Bone marrow (tissue), 2 donors: ENCODE measurements around the gene CD27.
"Not testable (repeated sequence)": the region's sequence is repeated elsewhere in the genome, so short reads cannot be mapped to it uniquely, and the experiment has no call there.

ENCODE experiments used
- DNase-seq, 2 donors: peaks; one replicate each; lab custom pipeline; 2025; lab: John Stamatoyannopoulos, UW

CD27 gene

DNA sequence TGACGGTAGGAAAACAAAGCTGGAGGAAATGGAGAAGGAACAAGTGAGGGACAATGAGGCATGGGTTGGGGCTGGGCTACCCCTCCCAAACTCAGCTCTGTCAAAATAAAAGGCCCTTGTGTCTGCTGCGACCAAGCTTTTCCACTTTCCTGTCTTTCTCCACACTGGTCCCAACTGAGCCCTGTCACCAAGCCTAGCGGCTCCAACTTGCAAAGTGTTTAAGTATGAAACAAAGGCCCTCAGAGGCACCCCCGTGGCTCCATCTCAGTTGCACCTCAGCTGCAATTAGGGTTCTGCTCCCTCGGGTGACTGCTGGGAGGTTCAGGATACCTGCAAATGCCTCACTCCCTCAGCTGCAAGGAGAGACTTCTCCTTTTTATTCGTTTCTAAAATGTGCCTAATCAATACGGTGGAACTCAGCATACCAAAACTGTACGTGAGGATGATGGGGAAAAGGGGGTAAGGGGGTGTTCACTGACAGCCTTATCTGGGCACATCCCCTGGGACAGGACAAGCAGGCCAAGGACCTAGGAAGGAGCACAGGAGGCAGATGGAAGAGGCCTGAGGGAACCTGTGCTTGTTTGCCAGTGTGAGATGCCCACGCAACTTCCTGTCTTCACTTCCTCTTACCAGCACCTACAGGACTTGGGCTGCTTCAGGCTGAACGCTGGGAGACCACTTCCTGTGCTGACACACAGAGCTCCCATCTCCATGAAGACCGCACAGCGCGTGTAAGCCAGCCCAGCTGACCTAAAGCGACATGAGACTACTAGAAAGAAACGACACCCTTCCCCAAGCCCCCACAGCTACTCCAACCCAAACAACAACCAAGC lies 16.9 kb downstream of the CD27 start:
- DNase-seq, result peak; percentile 24 to 92

DNA sequence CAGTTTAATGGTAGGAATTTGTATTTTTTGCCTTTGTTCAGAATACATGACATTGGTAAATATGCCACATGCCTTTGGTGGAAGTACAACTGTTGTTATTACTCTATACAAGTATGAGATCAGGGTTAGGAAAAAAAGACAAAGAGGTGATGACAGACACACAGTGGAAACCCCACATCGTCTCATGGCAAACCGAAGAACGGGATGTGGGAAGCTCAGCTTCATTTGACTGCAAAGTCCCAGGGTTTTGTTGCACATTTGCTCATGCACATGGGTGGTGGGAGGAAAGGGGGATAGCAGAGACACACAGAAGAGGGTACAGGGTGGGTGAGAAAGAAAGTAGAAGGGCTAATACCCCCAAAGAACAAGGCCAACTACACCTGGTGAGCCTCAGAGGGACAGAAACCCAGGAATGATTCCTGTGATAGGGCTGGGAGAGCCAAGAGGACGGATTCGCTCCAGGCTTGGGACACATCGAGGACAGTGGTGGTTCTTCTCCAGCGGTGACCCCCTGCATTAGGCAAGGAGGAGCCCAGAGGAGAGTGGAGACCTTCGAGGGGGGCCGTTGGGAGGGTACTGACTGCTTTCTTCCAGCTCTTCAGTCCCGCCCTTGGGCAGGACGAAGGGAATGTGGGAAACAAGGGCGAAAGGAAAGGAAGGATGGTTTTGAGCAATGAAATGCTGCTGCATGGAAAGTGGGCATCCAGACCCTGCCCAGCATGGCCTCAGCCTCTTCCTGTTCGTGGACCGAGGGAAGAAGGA lies 17.7 kb downstream of the CD27 start:
- DNase-seq, result no peak

DNA sequence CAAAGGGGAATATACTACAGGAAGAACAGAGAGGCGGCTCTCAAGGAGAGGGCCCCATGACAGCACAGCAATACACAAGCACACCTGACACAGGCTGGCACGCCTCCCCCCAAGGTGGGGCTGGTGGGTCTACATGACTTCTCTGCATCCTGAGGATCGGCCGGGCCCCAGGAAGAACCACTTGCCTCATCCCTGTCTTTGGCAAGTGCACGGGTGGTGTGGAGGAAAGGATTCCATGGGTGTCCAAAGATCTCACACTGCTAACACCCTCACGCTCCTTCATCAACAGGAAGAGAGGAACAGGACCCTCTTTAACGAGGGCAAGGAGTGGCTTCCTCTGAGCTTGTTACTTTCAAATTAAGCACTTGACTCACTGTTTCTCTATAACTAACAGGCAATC lies 18.5 kb downstream of the CD27 start:
- no peak for DNase-seq

DNA sequence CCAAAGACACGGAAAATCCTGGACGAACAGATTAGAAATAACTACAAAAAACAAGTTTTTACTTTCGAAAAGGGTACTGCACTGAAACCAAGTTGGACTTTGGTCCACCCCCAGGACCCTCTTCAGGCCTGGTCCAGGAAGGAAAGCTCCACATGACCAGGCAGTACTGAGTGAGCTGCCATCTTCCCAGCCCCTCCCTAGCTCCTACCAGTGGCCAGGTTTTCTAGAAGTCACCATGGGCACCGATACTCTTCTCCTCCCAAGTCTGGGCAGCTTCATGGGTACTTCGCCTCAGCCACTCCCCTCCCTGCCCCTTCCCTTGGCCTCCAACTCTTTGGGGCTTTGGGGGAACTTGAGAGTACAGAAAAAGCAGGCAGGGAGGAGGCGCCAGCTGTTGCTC lies 19.1 kb downstream of the CD27 start:
- no peak for DNase-seq

DNA sequence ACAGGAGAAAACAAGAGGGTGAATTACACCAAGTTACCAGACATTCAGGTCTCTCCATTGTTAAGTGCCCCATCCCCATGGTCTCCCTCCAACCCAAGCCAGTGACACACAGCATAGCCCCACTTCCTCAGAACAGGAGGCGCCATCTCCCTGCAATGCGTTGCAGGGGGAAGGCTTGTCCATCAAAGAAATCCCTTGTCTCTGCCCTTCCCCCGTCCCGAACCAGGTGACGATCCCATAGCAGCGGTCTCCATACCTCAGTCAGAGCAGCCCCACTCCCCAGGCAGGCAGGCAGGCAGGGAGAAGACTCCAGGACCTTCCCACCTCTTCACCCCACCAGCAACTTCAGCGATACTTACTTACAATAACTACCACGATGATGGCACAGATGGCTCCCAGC lies 19.8 kb downstream of the CD27 start:
- DNase-seq, result no peak

DNA sequence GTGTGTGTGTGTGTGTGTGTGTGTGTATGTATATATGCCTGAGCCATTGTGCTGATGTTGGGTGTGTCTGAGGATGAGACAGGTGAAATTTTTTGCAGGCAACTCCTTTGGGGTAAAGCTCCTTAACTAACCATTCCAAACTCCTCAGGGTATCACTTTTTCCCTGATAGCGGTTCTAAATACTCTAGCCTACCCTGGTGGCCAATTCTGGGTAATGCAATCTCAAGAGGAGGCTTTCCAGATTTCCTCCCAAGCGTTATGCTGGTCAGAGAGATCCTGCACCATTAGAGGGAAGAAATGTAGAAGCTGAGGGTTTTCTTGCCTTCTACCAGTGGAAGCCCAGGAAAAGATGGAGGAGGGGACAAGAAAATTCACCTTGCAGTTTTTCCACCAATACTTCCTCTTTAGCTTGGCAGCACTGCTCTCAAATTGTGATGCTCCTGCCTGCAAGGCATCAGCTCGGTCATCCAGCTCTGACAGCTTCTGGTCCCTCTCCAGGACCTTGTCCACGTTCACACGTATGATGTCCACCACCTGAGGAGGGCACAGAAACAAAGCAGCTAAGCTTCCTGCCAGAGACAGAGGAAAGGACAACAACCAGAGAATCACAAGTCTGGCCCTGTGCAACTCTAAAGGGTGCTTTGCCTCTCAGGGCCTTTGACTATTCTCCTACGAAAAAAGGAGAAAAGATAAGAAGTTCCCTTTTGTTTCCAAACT lies 20.9 kb downstream of the CD27 start:
- DNase-seq, result peak in 1 of 2 donors; percentile 57

DNA sequence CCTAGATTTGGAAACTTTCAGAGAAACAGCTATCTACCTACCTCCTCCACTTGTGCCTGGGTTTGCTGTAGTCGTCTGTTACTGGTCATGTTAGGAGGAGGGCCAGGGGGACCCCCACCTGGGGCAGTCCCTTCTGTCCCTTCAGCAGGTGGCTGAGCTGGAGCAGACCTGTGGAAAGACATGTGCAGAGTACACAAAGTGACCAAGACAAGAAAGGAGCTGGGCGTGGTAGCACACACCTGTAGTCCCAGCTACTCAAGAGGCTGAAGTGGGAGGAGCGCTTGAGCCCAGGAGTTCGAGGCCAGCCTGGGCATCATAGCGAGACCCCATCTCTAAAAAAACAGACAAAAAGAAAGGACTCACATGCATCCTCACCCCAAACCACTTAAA lies 21.4 kb downstream of the CD27 start:
- no peak for DNase-seq

DNA sequence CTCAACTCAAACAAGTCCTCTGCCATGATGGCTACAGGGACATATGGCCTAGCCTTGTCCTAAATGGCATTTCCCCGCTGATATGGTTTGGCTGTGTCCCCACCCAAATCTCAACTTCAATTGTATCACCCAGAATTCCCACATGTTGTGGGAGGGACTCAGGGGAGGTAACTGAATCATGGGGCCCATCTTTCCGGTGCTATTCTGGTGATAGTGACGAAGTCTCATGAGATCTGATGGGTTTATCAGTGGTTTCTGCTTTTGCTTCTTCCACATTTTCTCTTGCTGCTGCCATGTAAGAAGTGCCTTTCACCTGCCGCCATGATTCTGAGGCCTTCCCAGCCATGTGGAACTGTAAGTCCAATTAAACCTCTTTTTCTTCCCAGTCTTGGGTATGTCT lies 22.0 kb downstream of the CD27 start:
- not testable (repeated sequence) for DNase-seq

DNA sequence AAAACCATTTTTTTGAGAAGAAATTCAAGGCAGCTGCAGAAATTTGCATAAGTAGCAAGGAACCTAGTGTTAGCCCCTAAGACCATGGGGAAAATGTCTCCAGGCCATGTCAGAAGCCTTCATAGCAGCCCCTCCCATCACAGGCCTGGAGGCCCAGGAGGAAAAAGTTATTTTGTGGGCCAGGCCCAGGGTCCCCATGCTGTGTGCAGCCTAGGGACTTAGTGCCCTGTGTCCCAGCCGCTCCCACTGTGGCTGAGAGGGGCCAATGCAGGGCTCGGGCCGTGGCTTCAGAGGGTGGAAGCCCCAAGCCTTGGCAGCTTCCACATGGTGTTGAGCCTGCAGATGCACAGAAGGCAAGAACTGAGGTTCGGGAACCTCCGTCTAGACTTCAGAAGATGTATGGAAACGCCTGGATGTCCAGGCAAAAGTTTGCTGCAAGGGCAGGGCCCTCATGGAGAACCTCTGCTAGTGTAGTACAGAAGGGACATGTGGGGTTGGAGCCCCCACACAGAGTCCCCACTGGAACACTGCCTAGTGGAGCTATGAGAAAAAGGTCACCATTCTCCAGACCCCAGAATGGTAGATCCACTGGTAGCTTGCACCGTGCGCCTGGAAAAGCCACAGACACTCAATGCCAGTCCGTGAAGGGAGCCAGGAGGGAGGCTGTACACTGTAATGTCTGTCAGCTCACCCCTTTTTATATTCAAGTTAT lies 23.0 kb downstream of the CD27 start:
- not testable (repeated sequence) for DNase-seq

DNA sequence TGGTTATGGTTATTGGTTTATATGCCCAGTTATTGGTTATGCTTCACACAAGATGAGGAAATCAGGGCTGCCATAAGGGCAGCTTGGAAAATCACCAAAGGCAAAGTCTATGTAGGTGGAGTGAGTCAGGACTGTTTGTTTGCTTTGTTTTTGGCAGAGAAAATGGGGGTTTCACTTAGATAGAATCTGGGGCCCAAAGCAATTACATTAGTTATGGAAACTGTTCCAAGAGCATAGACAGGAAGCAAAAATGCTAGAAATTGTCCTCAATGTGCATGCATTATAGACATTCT lies 23.5 kb downstream of the CD27 start:
- DNase-seq, result no peak

DNA sequence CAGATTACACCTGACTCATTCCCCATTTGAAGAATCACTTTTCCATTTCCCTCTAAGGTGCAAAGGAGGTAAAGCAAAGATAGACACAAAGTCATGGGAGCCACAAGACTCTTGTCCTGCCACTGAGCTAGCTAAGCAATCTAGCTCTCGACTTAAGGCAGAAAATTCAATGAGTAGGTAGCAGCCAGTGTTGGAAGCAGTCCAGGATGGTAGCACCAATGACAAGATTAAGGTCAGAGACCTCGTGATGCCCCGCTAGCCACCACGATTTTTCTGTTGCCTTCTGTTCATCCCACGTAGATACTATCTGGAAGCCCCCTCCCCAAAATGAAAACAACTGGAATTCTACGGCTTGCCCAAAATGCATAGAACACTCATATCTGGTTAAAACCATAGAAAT lies 24.3 kb downstream of the CD27 start:
- no peak for DNase-seq

DNA sequence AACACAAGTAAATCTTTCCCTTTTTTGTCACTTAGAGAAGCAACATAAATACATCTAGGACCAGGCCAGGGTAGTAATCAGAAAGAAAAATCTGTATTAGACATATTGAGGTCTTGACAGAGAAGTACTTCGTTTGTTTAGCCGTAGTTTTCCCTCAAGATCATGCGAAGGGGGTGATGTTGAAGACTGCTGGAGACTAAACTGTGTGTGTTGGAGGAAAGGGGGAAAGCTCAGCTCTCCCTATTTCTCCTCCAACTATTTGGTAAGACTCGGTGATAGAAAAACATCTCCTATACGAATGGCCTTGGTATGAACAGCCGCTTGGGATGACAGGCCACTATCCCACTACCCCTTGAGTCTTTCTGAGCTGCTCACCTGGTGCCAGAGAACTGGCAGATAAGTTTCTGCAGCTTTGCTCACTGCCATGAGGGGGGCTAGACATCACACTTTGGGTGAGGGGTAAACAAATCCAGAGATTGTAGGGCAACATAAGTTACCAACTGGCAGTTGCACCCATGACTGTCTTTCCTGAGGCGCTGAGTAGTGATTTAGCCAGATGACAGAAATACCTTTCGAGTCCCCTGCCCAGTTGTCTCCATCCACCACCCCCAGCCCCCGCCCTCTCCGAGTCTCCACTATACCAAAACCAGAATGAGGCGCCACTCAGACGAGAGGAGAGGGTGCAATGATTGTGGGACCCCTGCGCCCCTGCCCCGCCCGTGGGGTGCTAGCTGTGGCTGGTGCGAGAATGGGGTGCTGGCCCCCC lies 25.0 kb downstream of the CD27 start:
- no peak for DNase-seq

DNA sequence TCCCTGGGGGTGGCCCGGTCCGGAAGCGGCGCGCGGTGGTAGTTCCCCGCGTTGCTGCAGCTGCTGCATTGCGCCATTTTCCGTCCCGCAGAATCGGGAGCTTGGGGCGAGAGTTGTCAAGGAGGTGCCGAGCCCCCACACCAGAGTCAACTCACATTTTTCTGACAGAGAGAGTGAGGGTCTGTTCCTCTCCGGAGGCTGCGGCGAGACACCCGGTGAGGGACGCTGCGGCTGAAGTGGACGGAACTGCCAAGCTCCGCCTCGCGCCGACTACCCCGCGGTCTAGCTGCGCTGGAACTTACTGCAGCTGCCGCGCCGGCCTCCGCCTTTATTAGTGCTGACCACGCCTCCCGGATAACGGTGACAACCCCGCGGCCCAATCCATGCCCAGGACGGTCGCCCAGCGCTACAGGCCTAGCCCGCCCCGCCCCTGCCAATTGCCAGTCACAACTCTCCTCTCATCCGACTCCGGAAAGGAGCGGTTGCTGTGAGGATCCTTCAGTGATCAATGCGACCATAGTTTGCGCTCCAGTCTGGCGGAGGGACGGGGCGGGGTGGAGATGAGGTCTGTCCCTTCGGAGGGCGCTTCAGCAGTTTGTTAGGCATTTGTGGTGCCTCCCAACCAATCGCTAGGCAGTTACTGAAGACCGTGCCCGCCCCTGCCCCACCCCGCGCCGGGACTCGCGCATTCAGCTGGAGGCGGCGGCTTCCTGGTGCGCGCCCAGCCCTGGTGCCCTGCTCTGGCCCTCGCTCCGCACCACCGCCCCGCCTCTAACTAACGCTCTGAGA lies 25.8 kb downstream of the CD27 start, which contains the start of gene VAMP1:
Gene VAMP1, minus strand, starts transcription at position 303 of the 789 bp plus-strand sequence. Its CDS starts 146 bp downstream, at position 157.
- DNase-seq, result peak; percentile 93 to 97

DNA sequence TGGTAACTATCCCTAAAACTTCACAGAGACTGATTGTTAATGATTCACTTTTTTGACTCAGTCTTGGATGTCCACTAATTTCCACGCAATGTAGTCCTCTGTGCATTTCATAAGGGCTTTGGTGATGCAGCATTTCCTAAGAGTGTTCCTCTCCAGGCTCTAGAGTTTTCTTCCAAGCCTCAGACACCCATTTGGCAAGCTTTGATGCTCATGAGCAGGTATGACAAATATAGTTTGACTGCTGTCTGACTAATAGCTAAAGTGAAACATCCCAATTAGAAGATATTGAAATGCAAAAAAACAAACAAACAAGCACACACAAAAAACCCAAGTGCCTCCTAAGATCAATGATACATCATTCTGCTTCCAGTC lies 27.2 kb downstream of the CD27 start:
- DNase-seq, result no peak

DNA sequence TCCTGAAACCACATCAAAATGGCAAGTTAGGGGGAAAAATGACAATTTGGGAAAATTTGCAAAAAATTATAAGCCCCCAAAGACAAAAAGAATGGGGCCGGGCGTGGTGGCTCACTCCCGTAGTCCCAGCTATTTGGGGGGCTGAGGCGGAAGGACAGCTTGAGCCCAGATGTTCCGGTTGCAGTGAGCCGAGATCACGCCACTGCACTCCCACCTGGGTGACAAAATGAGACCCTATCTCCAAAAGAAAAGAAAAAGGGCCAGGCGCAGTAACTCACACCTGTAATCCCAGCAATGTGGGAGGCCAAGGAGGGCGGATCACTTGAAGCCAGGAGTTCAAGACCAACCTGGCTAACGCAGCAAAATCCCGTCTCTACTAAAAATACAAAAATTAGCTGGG lies 27.7 kb downstream of the CD27 start:
- no peak for DNase-seq

DNA sequence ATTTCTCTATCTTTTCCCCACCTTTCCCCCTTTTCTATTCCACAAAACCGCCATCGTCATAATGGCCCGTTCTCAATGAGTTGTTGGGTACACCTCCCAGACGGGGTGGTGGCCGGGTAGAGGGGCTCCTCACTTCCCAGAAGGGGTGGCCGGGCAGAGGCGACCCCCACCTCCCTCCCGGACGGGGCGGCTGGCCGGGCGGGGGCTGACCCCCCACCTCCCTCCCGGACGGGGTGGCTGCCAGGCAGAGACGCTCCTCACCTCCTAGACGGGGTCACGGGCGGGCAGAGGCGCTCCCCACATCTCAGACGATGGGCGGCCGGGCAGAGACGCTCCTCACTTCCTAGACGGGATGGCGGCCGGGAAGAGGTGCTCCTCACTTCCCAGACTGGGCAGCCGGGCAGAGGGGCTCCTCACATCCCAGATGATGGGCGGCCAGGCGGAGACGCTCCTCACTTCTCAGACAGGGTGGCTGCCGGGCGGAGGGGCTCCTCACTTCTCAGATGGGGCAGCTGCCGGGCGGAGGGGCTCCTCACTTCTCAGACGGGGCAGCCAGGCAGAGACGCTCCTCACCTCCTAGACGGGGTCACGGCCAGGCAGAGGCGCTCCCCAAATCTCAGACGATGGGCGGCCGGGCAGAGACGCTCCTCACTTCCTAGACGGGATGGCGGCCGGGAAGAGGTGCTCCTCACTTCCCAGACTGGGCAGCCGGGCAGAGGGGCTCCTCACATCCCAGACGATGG lies 30.6 kb downstream of the CD27 start:
- DNase-seq, result not testable (repeated sequence)

DNA sequence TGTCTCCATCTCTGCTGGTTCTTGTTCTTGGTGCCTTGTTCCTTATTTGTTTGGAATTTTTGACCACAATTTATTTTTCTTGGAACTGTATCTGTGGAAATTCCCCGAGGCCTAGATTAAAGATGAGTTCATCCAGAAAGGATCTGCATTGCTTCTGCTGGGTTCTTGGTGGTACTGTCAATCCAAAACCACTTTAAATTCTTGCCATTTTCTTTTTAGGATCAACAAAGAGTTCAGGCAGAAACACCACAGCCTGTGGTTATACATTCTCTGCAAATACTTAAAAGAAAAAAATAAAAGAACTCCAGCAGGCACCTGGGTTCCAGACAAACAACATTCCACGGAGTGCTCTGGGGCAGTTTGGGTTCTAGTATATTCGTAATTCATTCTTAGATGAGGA lies 31.7 kb downstream of the CD27 start:
- DNase-seq, result no peak

DNA sequence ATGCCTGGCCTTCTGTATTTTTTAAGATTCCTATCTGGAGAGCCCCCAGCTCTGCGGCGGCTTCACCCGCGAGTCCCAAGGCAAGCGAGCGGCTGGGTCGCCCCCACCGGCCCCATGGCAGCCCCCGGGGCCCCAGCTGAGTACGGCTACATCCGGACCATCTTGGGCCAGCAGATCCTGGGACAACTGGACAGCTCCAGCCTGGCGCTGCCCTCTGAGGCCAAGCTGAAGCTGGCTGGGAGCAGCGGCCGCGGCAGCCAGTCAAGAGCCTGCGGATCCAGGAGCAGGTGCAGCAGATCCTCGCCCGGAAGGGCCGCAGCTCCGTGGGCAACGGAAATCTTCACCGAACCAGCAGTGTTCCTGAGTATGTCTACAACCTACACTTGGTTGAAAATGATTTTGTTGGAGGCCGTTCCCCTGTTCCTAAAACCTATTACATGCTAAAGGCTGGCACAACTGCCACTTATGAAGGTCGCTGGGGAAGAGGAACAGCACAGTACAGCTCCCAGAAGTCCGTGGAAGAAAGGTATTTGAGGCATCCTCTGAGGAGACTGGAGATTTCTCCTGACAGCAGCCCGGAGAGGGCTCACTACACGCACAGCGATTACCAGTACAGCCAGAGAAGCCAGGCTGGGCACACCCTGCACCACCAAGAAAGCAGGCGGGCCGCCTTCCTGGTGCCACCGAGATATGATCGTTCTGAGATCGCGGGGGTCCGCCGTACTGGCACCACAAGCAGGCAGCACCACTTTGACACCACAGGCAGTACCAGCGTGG lies 33.0 kb downstream of the CD27 start:
- DNase-seq, result not testable (repeated sequence)

DNA sequence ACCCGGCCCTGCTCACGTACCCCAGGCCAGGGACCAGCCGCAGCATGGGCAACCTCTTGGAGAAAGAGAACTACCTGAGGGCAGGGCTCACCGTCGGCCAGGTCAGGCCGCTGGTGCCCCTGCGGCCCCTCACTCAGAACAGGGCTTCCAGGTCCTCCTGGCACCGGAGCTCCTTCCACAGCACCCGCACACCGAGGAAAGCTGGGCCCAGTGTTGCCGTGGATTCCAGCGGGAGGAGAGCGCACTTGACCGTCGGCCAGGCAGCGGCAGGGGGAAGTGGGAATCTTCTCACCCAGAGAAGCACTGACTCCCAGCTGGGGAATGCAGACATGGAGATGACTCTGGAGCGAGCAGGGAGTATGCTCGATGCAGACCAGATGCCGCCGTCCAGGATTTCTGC lies 33.7 kb downstream of the CD27 start:
- DNase-seq, result no peak
